ENCODE data around the gene MEST. TPM values are rescaled to one million over a fixed set of nuclear protein-coding genes. Genes with fewer than 3 reads are reported as not detected.
"Not testable (repeated sequence)": the region's sequence is repeated elsewhere in the genome, so short reads cannot be mapped to it uniquely, and the experiment has no call there.

Gene MEST
- total RNA-seq, 2 donors from 2014 or later, result 121 to 149 TPM

DNA sequence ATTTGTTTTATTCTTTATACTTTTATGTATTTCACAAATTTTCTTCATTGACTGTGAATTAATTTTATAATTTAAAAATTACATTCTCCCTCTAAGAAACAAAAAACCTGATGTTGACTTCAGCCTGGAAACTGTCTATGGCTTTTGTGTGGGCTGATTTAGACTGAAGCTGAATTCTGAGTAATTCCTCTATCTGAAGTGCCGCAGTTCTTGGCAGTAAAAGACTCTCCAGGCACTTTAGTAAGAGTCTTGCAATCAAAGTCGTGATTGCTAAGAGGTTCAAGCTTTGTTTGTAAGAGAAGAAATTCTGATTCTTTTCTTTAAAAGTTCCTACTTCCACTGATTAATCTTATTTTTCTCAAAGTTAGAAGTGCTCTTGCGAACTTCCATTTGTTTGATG is 47.7 kb upstream of the MEST start:
- peaks cover 4% of the 10 kb centered on the region for H3K4me1 Mint-ChIP-seq
- H3K36me3 Mint-ChIP-seq (ENCODE audit: low read depth), result peaks cover 2% of the 10 kb centered on the region
- Histone ChIP-seq H3K9me3 (ENCODE audit: control insufficient read depth, low read length) (no peaks in the 10 kb centered on the region), H3K9ac (ENCODE audit: extremely low read depth, low read length, poor library complexity, severe bottlenecking) (no peak overlapping the region), H3K36me3 (ENCODE audit: control insufficient read depth, insufficient read depth, low read length) (no peaks in the 10 kb centered on the region), H3K4me3 (ENCODE audit: low read length) (no peak overlapping the region), H3K4me1 (ENCODE audit: control insufficient read depth, insufficient read depth, low read length) (no peaks in the 10 kb centered on the region), H3K27ac (ENCODE audit: low read depth, low read length) (no peak overlapping the region), H3K27me3 (ENCODE audit: control insufficient read depth, insufficient read depth, low read length, poor library complexity, severe bottlenecking) (no peaks in the 10 kb centered on the region)
- TF ChIP-seq CTCF (conservative IDR thresholded peaks at IDR 0.05), result no peak
- DNase-seq, result no peak
- 83 to 92% methylated on average over 2 to 3 of the region's 3 CpGs for WGBS, 2 experiments (ENCODE audit: insufficient coverage in 1 of 2, insufficient read length in 1 of 2)
- H3K27ac Mint-ChIP-seq, result no peak overlapping the region
- H3K4me3 Mint-ChIP-seq, result no peak overlapping the region
- H3K27me3 Mint-ChIP-seq (ENCODE audit: insufficient read depth), result peaks cover 4% of the 10 kb centered on the region
- H3K9me3 Mint-ChIP-seq, result peaks cover 16% of the 10 kb centered on the region

GRCh38 chr7:130444751-130445407 is 47.0 kb upstream of the MEST start:
- no peak overlapping the region for H3K27ac ChIP-seq (ENCODE audit: low read depth, low read length)
- no peaks in the 10 kb centered on the region for H3K27me3 ChIP-seq (ENCODE audit: control insufficient read depth, insufficient read depth, low read length, poor library complexity, severe bottlenecking)
- no peaks in the 10 kb centered on the region for H3K9me3 ChIP-seq (ENCODE audit: control insufficient read depth, low read length)
- Mint-ChIP-seq H3K9me3 (peaks cover 16% of the 10 kb centered on the region), H3K27me3 (ENCODE audit: insufficient read depth) (peaks cover 4% of the 10 kb centered on the region), H3K27ac (no peak overlapping the region), H3K4me1 (peaks cover 4% of the 10 kb centered on the region), H3K36me3 (ENCODE audit: low read depth) (peaks cover 2% of the 10 kb centered on the region), H3K4me3 (no peak overlapping the region)
- no peak for DNase-seq
- 92 to 93% methylated on average over 5 of the region's 5 CpGs for WGBS, 2 experiments (ENCODE audit: insufficient coverage in 1 of 2, insufficient read length in 1 of 2)
- H3K36me3 ChIP-seq (ENCODE audit: control insufficient read depth, insufficient read depth, low read length), result no peaks in the 10 kb centered on the region
- no peaks in the 10 kb centered on the region for H3K4me1 ChIP-seq (ENCODE audit: control insufficient read depth, insufficient read depth, low read length)
- no peak overlapping the region for H3K9ac ChIP-seq (ENCODE audit: extremely low read depth, low read length, poor library complexity, severe bottlenecking)
- H3K4me3 ChIP-seq (ENCODE audit: low read length), result no peak overlapping the region
- peak; percentile 39 for TF ChIP-seq CTCF (conservative IDR thresholded peaks at IDR 0.05)

- WGBS, 2 experiments (ENCODE audit: insufficient coverage in 1 of 2, insufficient read length in 1 of 2), result 91 to 93% methylated on average over 3 of the region's 3 CpGs
- Mint-ChIP-seq H3K36me3 (ENCODE audit: low read depth) (peaks cover 2% of the 10 kb centered on the region), H3K4me1 (peaks cover 4% of the 10 kb centered on the region), H3K4me3 (no peak overlapping the region), H3K27me3 (ENCODE audit: insufficient read depth) (peaks cover 4% of the 10 kb centered on the region), H3K27ac (no peak overlapping the region), H3K9me3 (peaks cover 16% of the 10 kb centered on the region)
- no peak overlapping the region for H3K4me3 ChIP-seq (ENCODE audit: low read length)
- H3K36me3 ChIP-seq (ENCODE audit: control insufficient read depth, insufficient read depth, low read length), result no peaks in the 10 kb centered on the region
- no peaks in the 10 kb centered on the region for H3K27me3 ChIP-seq (ENCODE audit: control insufficient read depth, insufficient read depth, low read length, poor library complexity, severe bottlenecking)
- H3K4me1 ChIP-seq (ENCODE audit: control insufficient read depth, insufficient read depth, low read length), result no peaks in the 10 kb centered on the region
- no peak overlapping the region for H3K27ac ChIP-seq (ENCODE audit: low read depth, low read length)
- H3K9ac ChIP-seq (ENCODE audit: extremely low read depth, low read length, poor library complexity, severe bottlenecking), result no peak overlapping the region
- no peak for TF ChIP-seq CTCF (conservative IDR thresholded peaks at IDR 0.05)
- no peak for DNase-seq
- H3K9me3 ChIP-seq (ENCODE audit: control insufficient read depth, low read length), result no peaks in the 10 kb centered on the region
These were observed 45.6 kb upstream of the MEST start for GRCh38 chr7:130446259-130446658.

DNA sequence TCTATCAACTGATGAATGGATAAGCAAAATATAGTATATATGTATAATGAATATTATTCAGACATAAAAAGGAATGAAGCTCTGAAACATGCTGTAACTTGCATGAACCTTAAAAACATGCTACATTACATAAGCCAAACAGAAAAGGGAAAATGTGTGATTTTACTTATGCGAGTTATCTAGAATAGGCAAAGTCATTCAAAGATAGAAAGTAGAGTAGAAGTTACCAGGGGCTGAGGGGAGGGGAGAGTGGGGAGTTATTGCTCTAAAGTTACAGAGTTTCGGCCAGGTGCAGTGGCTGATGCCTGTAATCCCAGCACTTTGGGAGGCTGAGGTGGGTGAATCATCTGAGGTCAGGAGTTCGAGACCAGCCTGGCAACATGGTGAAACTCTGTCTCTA is 40.5 kb upstream of the MEST start:
- H3K36me3 ChIP-seq (ENCODE audit: control insufficient read depth, insufficient read depth, low read length); H3K4me3 Mint-ChIP-seq; H3K27ac Mint-ChIP-seq; H3K4me1 Mint-ChIP-seq; H3K27ac ChIP-seq (ENCODE audit: low read depth, low read length); H3K9me3 ChIP-seq (ENCODE audit: control insufficient read depth, low read length); H3K36me3 Mint-ChIP-seq (ENCODE audit: low read depth); H3K4me1 ChIP-seq (ENCODE audit: control insufficient read depth, insufficient read depth, low read length); H3K4me3 ChIP-seq (ENCODE audit: low read length); H3K9ac ChIP-seq (ENCODE audit: extremely low read depth, low read length, poor library complexity, severe bottlenecking); H3K27me3 ChIP-seq (ENCODE audit: control insufficient read depth, insufficient read depth, low read length, poor library complexity, severe bottlenecking); DNase-seq; H3K27me3 Mint-ChIP-seq (ENCODE audit: insufficient read depth): not testable (repeated sequence)
- H3K9me3 Mint-ChIP-seq, result peaks cover 16% of the 10 kb centered on the region
- WGBS, 2 experiments (ENCODE audit: insufficient coverage in 1 of 2, insufficient read length in 1 of 2), result 87 to 100% methylated on average over 3 of the region's 3 CpGs
